Ramos (cell line): ENCODE data around the gene PLCB3.

Experiments used
- in situ Hi-C: fragments of 300-500 bp; cut with MboI; formaldehyde crosslinking; loops from one replicate; pipeline ENCODE4 v1.14.3; 2022; ENCODE audit warnings: low sequenced_read_pairs; ENCODE audit not compliant: unreplicated experiment

Gene PLCB3

DNA sequence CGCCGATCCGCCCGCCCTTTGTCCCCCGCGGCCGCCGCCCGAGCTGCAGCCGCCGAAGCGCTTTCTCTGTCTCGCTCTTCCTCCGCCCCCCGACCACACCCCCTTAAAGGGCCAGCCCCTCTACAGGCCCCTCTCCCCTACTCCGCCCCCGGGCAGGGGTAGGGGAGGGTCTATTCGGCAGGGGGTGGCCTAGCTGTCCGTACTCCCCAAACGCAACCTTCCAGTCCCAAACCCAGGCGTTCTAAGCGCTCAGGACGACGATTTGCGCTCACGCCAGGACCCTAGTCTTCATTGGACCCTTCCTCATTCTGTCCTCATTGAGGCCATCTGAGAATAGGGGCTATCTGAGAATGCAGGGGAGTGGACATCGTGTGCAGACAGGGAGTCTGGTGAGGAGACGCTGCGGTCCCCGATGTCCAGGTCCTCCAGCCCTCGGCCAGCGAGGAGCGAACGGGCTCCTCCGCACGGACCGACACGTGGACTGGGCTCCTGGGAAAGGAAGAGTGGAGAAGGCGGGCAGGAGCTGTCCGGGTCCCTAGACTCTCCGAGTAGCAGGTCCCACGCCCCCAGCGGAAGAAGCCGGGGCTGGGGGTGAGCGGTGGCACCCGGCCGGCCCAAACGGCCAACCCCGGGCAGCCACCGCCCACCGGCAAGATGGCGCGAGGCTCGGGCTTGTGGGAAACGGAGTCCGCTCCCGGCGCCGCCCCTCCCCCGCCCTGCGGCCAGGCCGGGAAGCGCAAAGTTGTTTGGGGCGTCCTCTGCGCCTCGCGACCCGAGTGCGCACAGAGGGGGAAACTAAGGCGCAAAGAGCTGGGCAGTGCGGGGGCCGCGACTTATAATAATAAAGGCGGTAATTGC lies 4.2 kb upstream of the PLCB3 start, which contains the start of gene PPP1R14B:
Gene PPP1R14B (minus strand): TSS at position 73 of the 858 bp plus-strand sequence. CDS start 270 bp downstream, outside the sequence.
- in situ Hi-C loops = loop anchor here (25.0 kb wide), 3 partner anchors 890 to 1635 kb away; partner anchors contain the start of genes B3GAT3, EML3, MTA2 and ROM1

DNA sequence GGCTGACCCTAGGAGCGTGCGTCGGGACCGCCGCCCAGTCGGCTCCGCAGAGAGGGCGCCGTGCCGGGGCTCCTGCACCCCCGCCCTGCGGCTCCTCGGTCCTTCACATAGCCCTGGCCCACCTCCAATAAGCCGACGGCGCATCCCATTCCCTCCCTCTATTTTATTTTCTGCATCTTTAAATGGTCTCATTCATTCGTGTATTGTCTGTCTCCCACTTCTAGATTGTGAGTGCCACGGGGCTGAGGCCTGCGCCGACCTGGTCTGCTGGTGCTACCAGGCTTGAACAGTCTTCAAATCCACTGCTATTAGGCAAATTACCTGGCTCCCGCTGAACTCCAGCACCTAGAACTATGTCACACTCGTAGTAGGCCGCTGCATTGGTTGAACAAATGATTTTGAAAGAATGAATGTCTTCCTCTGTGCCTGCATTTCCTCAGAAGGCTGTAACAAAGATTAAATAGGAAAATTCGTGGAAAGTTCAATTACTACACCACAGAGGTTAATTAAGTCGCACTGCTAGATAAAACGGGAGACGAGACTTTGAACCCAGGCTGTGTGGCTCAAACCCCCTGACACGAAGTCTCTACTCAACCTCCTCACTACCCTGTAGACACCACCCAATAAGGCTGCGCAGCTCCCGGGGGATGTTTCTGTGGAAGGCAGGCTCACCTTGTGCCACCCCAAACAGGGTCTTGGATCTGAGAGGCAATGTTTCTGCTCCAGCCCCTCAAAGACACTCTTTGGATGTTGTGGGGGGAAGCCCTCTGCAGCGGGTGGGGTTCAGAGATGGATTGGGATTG lies 3.4 kb upstream of the PLCB3 start:
- in situ Hi-C loops = loop anchor here (25.0 kb wide), 3 partner anchors 889 to 1636 kb away; partner anchors contain the start of genes B3GAT3, EML3, MTA2 and ROM1

DNA sequence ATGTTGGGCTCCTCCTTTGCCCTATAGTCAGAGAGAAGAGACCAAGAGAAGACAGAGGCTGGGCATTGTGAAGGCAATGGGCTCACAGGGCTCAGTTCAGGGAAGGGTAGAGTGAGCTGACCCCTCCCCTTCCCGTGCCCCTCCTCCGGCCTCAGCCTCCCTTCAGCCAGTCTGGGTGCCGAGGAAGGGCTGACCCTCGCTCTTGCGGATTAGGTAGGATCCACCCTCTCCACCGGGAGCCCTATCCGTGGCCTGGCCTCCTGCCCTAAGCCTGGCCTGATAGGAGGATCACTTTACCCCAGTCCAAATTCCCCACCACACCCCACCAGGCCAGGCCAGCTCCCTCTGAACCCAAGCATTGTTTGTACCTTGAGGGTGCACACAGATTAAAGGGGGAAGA lies 2.8 kb upstream of the PLCB3 start:
- in situ Hi-C loops = loop anchor here (25.0 kb wide), 3 partner anchors 889 to 1636 kb away; partner anchors contain the start of genes B3GAT3, EML3, MTA2 and ROM1

DNA sequence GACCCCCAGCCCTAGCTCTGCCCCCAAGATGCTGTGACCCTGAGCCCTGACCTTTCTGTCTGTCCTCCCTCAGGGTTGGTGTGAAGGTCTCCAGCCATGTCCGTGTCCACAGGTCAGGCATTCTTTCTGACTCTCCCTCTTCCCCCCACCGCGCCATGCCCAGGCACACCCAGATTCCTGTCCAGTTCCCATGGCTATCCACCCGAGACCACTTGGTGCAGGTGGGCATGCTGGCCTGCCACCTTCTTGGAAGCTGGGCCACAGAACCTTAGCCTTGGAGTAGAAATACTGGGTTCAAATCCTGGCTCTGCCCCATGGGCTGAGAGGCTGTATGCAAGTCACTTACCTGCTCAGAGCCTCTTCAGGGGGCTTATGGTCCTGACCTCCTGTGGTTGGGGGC lies 2.3 kb upstream of the PLCB3 start:
- in situ Hi-C loops = loop anchor here (25.0 kb wide), 3 partner anchors 888 to 1637 kb away; partner anchors contain the start of genes B3GAT3, EML3, MTA2 and ROM1

DNA sequence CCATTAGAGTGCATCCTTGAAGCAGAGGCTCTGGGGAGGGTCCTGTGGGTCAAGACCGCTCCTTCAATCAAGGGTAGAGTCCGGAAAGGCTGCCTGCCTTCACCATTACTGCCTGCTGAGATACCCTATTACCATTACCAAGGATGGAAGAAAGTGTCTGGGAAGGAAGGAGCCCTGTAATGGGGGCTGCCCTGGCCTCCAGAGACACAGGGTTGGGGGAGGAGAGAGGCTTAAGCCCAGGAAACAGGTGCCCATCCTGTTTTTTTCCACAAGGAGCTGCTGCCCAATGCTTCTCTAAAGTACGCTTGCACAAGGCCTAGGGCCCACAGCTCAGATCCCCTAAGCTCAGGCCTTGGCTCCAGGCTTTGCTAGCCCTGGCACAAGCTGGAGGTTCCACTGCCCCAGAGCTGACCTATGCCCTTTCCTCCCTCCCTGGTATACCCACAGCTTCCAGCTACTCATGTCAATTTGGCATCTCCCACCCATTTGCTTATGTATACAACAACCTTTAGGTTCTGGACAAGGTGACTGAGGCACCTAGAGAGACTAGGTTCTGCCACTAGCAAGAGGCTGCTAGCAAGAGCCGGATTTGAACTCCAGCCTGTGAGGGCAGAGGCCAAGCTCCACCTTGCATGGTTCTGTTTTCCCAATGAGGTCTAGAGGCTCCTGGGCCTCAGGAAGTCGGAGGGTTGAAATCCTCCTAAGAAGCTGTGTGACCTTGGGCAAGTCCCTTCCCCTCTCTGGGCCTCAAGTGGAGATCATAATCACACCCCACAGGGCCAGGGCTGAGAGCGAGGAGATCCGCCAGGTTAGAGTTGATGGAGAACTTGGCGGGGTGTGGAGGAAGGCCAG lies 1.5 kb upstream of the PLCB3 start:
- in situ Hi-C loops = loop anchor here (25.0 kb wide), 3 partner anchors 888 to 1637 kb away; partner anchors contain the start of genes B3GAT3, EML3, MTA2 and ROM1

DNA sequence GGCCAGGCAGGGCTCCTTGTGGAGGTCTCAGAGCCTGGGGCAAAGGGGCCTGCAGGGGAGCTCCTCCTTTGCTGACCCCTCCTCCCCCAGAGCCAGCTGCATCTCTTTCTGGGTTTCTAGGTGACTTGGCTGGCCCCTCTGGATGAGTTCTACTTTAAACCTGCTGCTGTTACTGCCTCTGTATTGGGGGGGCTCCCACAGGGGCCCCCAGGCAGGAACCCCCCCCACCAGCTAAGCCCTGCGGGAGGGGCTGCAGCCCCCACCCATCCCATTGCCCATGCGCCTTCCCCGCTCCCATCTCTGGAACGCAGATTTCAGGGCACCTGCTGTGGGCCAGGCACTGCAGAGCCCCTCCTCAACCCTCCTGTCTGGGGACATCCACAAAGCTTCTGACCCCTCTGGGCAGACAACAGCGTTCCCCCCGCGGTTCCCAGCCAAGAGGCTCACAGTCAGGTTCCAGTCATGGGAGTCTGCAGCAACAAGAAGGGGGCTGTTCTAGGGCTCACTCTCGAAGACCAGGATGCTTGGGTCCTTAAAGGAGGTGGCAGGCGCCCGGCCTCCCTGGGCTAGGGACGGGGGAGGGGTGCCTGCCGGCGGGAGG lies 815 bp upstream of the PLCB3 start:
- in situ Hi-C loops = no loop called here

DNA sequence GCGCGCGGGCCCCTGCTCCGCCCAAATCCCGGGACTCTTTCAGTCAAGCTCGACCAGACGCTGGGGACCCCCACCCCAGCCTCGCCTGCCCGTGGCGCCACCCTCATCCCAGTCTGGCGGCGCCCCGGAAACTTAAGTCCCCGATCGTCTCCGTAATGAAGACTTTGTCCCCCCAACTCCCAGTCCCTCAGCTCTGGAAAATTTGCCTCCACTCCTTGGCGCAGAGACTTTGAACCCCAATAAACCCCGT lies 348 bp downstream of the PLCB3 start:
- in situ Hi-C loops = no loop called here

DNA sequence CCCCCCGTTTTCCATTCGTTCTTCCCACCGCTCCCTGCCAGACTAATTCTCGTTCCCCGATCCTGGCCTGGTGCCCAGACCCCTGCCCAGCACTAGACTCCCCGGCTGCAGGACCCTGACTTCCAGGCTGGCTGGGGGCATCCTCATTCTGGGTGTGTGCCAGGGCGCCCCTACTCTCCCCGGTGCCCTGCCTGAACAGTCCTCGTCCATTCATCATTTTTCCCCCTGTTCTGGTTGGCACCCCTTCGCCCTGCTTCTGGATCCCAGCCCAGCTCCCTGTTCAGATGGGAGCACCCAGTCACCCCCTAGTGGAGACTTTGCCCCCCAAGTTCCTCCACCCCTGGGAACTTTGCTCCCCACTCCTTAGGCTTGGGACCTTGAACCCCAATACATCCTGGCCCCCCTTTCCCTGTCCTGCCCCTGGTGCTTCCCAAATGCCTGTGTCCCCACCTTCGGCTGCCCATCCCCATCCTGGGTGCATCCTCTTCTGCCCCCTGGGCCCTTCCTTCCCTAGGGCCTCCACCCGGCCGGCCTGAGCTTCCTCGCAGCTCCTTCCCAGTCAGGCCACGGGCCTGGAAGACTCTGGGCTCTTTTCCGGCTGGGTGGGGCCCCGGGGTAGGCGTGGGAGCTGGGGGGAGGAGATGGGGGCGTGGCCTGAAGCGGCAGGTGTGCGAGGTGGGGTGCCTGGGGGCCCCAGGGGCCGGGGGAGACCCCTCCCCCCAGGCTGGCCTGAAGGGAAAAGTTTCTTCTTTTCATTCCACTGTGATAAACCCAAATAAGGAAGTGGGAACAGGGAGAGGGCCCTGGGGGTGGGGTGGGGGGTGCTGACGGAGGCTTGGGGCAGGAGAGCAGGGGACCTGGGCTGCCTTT lies 908 bp downstream of the PLCB3 start:
- in situ Hi-C loops = no loop called here

DNA sequence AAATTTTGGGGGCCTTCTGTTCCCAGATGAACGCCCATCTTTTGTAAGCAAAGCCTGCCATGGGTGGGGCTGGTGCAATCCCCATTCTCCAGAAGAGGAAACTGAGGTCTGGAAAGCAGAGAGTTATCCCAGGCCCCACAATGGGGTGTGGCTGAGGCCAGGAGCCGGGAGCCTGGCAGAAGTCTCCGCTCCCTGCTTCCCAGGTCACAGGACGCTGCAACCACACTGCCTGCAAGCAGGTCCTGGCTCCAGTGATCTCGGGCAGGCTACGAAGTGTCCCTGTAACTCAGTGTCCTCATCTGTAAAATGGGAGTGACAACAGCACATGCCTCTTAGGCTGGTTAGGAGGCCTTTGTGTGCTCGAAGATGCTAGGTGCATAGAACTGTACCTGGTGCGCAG lies 1.7 kb downstream of the PLCB3 start:
- in situ Hi-C loops = no loop called here

DNA sequence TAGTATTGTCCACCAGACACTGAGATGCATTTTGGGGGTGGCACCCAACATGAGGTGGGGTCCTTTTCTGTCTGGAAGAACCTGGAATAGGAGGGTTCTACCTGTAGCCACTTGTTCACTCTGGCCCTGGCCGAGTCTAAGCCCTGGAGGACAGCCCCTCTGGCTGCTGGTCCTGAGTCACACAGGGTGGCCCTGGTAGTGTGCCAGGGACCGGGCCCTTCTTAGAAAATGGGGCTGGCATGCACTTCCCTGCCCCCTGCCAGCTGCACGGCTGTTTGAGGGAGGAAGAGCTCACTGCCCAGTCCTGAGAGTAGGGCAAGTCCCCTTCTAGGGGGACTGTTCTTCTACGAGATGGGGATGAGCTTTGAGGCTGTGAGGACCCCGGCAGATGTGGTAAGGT lies 2.2 kb downstream of the PLCB3 start:
- in situ Hi-C loops = no loop called here

DNA sequence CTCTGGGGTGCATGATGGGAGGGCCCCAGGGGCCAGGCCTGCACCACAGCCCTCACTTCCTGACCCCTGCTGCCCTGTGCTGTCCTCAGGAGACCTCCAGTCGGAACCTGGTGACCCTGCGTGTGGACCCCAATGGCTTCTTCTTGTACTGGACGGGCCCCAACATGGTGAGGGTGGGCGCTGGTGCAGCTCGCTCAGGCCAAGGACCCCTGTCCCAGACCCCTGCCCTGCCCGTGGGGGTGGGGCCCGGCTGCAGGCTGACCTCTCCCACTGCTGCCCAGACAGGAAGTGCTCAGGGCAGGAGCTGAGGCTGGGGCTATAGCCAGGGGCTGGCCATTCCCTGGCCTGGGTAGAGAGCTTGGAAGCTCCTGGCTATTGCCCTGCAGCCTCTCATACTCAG lies 3.0 kb downstream of the PLCB3 start:
- in situ Hi-C loops = no loop called here

DNA sequence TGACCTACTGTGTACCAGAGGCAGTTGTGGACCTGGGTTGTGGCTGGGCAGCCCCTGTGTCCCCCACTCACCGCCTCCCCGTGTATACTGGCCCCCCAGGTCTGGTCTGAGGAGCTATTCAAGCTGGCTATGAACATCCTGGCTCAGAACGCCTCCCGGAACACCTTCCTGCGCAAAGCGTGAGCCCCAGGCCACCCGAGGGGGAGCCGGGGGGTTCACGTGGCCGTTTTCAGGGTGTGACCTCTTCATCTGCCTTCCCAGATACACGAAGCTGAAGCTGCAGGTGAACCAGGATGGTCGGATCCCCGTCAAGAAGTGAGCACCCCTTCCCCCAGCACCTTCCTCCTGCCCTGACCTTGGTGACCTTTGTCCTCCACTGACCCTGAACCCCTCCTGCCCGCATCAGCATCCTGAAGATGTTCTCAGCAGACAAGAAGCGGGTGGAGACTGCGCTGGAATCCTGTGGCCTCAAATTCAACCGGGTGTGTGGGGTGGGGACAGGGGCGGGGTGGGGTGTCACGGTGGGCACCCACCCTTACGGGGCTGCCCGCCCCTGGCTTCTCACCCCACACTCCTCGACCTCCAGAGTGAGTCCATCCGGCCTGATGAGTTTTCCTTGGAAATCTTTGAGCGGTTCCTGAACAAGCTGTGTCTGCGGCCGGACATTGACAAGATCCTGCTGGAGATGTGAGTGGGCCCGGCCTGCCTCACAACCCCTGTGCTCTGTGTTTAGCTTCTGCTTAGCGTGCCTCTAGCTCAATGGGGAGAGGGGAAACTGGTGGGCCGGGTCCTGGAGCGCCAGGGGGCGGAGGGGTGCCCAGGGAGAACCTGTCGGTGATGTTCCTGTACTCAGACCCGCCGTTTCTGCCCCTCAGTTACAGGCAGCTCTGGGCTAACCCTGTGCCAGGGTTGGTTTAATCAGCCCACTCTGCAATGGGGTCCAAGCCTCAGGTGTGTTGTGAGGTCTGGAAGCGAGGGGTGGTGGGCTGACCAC lies 4.1 kb downstream of the PLCB3 start:
- in situ Hi-C loops = no loop called here

DNA sequence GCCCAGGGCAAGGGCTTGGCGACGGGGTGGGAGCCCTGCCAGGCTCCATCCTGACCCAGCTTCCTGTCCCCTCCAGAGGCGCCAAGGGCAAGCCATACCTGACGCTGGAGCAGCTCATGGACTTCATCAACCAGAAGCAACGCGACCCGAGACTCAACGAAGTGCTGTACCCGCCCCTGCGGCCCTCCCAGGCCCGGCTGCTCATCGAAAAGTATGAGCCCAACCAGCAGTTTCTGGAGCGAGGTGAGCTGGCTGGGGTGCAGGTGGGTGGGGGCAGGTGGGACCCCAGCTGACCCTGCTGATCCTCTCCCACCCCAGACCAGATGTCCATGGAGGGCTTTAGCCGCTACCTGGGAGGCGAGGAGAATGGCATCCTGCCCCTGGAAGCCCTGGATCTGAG lies 5.0 kb downstream of the PLCB3 start:
- in situ Hi-C loops = no loop called here

DNA sequence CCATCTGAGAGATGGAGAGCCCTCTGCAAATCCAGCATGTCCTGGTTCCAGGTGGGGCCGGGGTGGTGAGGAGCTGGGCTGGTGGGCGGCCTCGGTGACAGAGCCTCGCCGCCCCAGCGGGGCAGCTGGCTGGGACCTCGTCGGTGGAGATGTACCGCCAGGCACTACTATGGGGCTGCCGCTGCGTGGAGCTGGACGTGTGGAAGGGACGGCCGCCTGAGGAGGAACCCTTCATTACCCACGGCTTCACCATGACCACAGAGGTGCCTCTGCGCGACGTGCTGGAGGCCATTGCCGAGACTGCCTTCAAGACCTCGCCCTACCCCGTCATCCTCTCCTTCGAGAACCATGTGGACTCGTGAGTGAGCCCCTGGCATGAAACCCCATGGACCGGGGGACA lies 7.0 kb downstream of the PLCB3 start:
- in situ Hi-C loops = no loop called here

DNA sequence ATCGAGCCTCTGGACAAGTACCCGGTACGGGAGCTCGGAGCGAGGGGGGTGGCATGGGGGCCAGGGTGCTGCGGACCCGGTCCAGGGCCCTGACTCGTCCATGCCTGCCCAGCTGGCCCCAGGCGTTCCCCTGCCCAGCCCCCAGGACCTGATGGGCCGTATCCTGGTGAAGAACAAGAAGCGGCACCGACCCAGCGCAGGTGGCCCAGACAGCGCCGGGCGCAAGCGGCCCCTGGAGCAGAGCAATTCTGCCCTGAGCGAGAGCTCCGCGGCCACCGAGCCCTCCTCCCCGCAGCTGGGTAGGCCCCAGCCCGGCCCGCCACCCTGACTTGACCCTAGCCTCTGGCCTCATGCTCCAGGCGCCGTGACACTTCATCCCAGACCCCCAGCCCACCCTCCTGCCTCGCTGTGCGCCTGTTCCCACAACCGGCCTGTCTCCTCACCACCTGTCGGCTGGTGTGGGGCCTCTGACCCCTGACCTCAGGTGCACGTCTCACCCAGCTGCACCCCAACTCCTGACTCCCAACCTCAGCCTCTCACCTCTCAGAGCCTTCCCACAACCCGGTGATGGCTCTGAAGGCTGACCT lies 7.7 kb downstream of the PLCB3 start:
- in situ Hi-C loops = no loop called here

DNA sequence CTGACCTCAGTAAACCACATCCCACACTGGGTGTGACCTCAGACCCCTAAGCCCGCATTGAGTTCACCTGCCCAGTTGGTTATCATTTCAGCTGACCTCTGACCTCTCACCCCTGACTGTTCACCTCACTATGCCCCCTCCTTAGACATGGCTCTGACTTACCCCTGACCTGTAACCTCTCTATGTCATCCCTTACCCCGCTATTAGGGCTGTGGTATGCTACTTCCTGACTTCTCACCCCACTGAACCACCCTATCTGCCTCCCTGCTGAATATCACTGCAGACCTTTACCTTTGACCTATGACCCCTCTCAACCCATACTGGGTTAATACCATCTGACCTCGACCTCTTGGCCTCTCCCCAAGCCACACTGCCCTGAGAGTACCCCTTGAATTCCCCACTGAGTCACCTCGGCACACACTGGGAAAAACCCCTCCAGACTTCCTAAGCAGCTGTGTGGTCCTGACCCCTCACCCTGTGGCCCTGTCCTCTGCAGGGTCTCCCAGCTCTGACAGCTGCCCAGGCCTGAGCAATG lies 8.3 kb downstream of the PLCB3 start:
- in situ Hi-C loops = no loop called here

DNA sequence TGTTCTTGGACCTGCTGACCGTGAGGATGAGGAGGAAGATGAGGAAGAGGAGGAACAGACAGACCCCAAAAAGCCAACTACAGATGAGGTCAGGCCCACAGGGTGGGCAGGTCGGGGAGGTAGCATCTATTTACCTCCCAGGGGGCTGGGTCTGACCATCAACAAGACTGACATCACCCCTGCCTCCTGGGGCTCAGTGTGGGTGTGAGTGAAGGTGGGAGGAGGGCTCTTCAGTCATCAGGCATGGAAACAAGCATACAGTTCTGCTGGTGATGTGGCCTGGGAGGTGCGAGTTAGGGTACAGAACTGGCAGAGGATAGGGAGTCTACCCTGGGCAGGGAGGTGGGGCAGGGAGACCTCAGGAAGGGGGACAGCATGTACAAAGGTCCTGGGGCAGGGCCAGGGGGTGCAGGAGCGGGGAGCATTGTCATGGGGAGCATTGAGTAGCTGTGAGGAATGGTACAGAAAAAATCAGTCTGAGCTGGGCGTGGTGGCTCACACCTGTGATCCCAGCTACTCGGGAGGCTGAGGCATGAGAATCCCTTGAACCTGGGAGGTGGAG lies 8.9 kb downstream of the PLCB3 start:
- in situ Hi-C loops = no loop called here
